NCI-H526 treated with DMSO at 0.1 percent for 48 hours (cell line): ENCODE results near the gene PLXNC1.

Experiments
- DNase-seq: peaks from one replicate; lab custom pipeline; 2025; lab: John Stamatoyannopoulos, UW

Gene PLXNC1

GRCh38 chr12:94265966-94266745 is 117.8 kb downstream of the PLXNC1 start:
- DNase-seq: no peak

DNA sequence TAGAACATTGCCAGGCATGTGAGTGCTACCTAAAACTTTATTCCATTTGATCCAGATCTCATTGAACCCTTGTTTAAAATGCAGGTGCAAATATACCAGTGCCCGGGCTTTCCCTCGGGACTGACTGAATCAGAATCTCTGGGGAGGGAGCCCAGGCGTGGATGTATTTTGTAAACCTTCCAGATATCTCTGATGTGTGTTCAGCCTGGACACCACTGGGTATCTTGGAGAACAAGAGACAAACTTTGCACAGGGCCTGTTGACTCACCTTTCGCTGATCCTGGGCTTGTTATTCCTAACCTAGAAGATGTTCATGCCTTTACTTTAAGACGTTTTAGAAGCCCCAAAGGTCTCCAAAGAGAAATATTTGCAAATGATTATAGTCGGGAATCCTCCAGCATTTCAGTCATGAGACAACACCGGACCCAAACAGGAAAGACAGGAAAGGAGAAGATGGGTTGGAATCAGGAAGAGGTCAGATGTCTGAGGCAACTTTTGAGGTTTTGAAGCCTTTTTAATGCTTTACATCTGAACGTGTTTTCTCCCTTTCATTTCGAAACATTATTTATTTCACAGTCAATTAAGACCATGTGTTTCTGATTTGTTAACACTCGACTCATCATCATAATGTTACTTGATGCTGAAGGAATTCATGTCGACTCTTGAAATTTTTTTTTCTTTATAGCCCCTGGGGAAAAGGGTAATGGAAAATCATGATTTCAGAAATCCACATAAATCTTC is 118.6 kb downstream of the PLXNC1 start:
- DNase-seq: no peak

GRCh38 chr12:94267537-94267872 is 119.1 kb downstream of the PLXNC1 start:
- DNase-seq: no peak

DNA sequence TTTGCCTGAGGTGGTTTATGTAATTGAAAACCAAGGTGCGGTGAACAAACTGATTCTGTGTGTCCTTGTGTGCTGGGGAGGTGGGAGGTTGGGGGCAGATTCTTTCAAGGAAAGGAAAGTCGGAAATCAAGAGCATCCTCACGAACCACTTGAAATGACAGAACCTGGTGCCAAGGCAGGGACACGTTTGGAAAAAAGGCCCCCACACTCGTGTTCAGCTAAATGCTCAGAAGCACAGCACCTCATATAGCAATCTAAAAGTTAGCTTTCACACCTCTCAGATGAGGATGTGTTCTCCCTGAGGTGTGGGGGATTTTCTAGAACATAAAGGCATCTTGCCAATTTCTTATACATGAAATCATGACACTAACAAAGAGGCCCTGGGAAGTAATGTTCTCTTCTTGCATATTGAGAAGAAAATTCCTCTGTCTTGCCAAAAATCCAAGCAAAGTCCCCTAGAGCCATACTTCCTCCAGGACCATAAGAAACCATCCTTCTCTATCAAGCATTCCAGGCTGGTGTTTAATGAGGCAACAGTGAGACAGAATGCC is 119.6 kb downstream of the PLXNC1 start:
- no peak for DNase-seq

- DNase-seq: no peak
Measured at GRCh38 chr12:94269316-94269999, 121.1 kb downstream of the PLXNC1 start.

- no peak for DNase-seq
Measured at GRCh38 chr12:94271351-94271750, 123.0 kb downstream of the PLXNC1 start.

DNA sequence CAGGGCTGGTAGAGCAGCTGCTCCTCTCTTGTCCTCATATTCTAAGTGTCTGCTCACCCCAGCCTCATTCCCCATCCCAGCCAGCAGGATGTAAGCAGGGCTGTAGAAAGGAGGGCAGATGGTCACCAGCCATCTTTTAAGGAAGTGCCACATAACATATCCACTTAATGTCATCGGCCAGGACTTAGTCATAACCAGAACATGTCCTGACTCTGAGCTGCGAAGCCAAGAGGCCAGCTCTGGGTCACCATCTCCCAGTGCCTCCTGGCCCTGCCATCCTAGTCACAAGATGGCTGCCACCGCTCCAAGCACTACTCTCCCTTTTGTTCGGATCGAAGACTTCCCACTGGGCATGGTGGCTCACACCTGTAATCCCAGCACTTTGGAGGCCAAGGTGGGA is 123.9 kb downstream of the PLXNC1 start:
- DNase-seq: no peak

DNA sequence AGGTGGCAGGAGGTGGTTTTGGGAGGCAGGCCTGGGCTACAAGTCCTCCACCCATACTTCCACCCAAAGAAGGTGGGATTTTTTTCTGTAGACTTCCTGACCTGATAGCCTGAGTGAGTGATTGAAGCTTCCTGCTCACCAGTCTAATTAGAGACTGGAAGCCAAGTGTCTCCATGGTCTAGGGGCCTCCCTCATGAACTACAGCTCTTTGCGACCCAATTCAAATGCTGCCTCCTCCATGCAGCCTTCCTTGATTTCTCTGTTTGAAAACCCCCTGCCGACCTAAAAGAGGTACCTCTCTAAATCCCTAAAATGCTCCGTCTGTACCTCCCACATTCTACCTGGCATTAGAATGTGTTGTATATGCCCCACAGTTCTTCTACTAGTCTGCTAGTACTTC is 124.9 kb downstream of the PLXNC1 start:
- DNase-seq: no peak

- no peak for DNase-seq
Measured at GRCh38 chr12:94276725-94277124, 128.3 kb downstream of the PLXNC1 start.

DNA sequence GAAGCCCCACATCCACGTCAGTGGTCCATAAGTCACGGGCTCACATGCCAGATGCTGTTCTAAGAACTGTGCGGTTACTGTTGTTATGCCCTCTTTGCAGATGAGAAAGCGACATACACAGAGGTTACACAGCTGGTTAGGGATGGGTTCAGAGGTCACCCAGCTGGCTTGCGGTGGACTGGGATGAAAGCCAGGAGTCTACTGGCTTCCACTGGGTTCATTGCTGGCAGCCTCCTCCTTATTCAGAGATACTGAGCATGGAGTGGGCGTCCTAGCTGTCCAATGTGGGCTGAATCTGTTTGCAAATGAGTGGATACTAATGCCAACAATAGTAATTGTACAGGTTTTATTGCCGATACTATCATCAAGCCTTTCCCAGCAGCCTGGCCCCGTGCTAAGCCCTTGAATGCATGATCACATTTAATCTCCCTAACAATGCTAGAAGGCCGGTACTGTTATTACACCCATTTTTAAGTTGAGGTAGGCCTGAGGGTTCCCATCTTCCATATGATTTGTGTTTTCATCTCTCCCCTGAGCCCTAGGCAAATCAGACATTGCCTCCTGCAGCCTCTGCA is 129.1 kb downstream of the PLXNC1 start:
- DNase-seq: no peak

- no peak for DNase-seq
Measured at GRCh38 chr12:94280063-94280462, 131.7 kb downstream of the PLXNC1 start.

DNA sequence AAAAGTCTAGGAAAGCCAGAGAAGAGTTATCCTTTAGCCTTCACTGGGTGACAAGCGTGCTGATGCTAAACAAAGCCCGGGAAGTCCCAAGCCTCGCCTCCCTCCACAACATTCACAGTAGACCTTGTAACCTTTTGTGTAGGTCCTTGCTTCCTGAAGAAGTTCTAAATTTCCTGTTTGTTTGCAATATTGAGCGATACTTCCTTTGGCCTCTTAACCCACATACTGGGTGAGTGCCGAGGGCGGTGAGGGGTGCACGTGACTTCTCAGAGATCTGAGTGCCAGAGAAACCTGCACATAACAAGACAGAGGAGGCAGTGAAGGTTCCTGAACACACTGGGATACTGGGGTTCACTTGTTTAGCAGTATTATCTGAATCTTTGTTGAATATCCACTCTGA is 134.3 kb downstream of the PLXNC1 start:
- DNase-seq: no peak

DNA sequence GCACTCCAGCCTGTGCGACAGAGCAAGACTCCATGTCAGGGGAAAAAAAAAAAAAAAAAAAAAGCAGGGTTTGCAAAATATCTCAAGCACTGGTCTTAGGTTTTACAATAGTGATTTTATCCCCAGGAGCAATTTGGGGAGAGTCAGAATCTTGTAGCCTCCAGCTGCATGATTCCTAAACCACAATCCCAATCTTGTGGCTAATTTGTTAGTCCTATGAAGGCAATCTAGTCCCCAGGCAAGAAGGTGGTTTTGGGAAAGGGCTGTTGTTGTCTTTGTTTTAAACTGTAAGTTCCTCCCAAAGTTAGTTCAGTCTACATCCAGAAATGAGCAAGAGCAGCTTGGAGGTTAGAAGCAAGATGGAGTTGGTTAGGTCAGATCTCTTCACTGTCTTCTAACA is 135.7 kb downstream of the PLXNC1 start:
- no peak for DNase-seq

DNA sequence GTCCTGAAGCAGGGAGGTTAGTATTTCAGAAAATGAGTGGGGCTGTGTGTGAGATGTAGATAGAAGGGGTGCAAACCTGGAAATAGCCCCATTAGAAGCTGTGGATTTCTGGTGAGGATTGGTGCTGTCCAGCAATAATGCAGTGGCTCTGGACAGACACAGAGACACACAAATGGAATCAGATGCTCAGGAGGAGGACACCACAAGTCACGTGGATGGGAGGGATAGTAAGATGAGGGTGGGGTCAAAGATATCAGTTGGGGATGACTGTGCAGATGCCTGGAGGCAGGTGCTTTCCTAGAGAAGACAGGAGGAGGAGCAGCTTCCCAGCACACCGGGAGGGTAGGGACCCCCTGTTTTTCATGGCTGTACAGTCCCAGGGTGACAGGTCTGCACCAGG is 136.5 kb downstream of the PLXNC1 start:
- no peak for DNase-seq

DNA sequence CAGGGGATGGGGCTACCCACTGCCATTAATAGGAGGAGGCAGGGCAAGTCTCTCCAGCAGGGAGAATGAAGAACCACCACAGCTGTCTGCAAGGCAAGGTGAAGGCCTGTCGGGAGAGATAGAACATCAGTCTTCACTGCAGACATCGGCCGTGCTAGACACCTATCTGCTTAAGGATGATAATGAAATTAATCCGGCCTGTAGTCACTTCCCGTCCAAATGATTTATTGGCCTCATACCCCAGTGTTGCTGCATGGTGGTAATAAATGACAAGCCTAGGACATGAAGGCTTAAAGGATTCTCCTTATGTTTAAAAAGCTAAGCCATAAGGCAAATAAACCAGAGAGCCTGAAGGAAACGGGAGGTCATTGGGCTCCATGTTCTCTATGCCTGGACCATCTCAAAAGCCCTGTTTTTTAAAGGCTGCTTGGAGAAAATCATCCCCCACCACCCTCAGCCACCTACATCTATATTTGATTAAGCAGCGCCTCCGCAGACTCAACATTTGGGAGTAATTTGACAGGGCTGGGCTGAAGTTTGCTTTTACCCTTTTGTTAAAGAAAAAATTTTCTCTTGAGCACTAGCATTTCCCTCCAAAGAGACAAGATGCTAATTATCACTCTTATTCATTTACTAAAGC is 137.7 kb downstream of the PLXNC1 start:
- DNase-seq: no peak

DNA sequence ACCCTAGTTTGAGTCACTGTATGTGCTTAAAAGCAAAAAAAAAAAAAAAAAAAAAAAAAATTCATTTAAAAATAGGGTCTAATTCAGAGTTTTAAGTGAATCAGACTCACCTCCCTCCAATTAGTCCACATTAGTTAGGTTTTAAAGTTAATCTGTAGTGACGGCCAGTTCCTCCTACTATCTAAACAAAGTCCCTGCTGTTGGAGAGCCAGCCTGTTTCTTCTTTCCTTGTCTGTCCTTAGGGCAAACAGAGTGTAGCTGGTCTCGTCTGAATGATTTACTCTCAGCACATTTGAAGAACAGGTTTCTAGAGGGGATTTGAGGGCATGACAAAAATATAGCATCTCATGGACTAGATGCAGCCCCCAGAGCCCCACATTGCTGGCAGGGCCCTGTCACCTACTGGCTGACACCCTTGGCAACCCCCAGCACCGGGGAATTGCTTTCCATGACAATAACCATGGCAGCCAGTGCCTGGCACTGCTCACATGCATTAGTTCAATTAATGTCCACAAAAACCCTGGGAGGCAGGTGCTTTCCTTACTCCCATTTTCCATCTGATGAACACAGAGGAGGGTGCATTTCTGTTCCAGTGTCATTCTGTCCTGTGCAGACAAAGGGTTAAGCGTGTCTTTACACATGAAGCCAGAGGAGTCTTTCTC is 138.3 kb downstream of the PLXNC1 start:
- no peak for DNase-seq

- DNase-seq: no peak
Measured at GRCh38 chr12:94287245-94287628, 138.9 kb downstream of the PLXNC1 start.

GRCh38 chr12:94289461-94290312 is 141.3 kb downstream of the PLXNC1 start:
- DNase-seq: no peak

- DNase-seq: no peak
Measured at GRCh38 chr12:94290353-94290752, 142.0 kb downstream of the PLXNC1 start.

DNA sequence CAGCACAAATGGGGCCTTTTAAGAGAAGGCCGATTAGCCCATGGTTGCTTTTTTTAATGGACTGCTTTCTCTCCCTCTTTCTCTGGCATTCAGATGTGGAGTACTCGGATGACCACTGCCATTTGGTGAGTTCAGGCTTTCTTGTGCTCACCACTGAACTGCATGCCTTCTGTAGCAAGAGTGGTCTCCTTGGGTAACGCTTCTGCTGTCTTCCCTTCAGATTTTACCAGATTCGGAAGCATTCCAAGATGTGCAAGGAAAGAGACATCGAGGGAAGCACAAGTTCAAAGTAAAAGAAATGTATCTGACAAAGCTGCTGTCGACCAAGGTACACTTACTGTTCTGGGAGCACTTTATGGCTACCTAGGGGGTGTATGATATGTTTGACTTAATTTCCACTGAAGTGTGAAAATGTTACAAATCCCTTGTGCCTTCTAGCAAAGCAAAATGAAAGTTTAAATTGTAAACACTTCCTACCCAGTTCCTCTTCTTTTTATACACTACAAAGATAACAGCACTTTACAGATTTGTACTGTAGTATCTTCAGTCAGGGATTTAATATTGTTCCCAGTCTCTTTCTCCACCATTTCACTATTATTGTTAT is 148.8 kb downstream of the PLXNC1 start:
- DNase-seq: no peak
